Fibroblast of skin of left biceps (primary cell): ENCODE results near the gene UNC119.
"Not testable (repeated sequence)": the region's sequence is repeated elsewhere in the genome, so short reads cannot be mapped to it uniquely, and the experiment has no call there.

Experiments
- DNase-seq, 2 experiments: peaks; one replicate each; pipeline ENCODE4 v3.0.0-alpha.2; 2013; ENCODE audit warnings: low read depth in 2 of 2

Gene UNC119

GRCh38 chr17:28552176-28552999 lies at the start of gene UNC119:
TSS of gene UNC119 (minus strand) at chr17:28552624. CDS start at chr17:28552557, 67 bp downstream.
- DNase-seq: peak in 1 of 2 experiments; percentile 12

DNA sequence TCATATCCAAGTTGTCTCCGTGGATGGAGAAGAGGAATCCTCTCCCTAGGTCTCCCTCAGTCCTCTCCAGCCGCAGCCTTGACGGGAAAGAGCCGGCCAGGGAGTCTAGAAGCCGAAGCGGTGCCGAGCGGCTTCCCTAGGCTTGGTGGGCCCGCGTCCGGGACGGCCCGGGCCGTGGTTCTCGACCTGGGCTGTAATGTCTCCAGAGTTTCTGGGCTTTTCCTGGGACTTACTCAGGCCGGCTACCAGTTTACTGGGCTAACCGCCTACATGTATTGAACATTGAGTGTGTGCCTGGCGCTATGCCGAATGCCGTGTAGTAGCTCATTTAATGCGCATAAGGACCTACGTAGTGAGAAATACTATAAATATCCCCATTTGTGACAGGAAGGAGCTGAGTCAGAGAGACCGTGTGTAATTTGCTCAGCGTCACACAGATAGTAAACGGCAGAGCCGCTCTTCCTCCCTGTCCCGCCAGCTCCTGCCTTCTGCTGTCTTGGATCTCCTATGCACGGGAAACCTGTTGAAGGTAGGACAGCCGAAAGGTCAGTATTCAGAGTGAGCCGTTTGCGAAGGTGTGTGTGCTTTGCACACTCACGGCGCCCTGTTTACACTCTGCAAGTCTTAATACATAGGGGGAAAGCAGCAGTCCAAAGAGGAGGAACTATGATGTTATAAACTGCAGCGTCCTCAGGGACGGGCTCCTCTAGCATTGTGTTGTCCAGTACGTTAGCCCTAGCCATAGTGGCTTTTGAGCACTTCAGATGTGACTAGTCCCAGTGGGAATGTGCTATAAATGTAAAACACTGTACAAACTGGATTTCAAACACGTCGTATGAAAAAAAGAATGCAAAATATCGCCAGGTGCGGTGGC lies 47.1 kb upstream of the UNC119 start:
- DNase-seq: peak; percentile 57 to 62

DNA sequence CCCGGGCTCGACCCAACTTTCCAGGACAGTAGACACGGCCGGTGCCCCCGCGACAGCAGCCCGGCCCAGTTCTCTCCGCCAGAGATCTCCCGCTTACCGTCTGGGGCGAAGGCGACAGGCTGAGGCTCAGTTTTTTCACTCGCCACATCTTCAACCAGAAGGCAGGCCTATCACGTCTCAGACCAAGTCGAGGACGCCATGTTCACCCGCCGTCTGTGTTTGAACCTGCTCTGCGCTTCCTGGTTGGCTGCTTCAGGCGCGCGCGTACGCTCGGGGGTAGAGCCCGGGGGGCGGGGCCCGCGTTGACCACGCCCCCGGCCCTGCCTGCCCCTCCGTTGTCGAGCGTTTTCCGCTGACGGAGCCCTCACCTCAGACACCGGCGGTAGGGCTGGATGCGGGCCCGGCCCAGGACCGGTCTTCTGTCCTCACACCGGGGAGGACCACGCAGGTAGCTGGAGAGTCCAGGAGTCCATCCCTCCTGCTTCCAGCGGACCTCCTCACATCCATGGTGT lies 46.4 kb upstream of the UNC119 start, which contains the start of gene SPAG5:
TSS of gene SPAG5 (minus strand) at position 227 of the 512 bp plus-strand sequence. CDS start at position 148, 79 bp downstream.
- peak; percentile 65 to 67 for DNase-seq

DNA sequence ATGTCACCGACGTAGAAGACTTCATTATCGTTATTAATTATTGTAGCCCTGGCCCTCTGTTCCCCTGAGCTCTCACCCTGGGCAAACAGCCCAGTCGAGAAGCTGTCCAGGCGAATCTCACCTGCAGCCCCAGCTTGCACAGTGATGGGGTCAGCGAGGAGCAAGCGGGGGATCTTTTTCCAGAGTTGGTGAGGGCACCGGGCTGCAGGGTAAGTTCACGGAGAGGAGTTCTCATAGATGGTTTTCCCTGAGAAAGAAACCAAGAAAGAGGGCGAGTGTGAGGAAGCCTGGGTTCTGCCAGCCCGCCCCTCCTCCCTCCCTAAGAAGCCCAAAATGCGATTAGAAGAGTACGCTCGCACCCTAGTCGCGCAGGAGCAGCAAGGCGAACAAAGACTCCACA lies 46.0 kb upstream of the UNC119 start:
- no peak for DNase-seq

DNA sequence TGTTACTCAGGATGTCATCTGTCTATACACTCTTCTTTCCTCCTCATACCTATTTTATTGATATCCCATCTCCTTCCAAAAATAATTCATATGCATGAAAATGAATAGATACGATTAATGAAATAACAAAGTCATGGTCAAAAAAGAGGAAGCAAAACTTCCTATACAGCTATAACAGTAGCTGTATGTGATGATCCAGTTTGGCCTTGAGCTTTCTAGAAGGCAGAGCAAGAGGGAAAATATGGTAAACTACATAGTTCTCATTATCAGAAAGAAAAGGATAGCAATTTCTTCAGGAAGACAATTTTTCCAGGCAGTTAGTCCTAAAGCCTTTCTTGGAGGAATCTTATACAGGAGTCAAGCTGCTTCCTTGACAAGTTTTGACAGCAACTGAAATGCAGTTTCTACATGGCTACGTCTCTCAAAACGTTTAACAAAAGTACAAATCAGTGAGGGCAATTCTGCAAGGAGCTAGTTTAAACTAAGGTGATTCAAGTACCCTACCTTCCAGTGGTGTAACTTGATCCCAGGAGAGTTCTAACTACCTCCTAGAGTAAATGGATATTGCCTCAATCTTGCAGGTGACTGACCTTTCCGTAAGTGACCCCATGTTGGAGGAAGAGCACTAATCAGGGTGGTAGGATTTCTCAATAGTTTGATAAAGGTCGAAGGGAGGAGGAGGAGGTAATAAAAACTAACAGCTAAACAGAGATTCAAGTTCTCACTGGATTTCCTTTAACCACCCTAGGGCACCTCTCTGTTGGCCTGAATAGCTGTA lies 45.4 kb upstream of the UNC119 start:
- no peak for DNase-seq

DNA sequence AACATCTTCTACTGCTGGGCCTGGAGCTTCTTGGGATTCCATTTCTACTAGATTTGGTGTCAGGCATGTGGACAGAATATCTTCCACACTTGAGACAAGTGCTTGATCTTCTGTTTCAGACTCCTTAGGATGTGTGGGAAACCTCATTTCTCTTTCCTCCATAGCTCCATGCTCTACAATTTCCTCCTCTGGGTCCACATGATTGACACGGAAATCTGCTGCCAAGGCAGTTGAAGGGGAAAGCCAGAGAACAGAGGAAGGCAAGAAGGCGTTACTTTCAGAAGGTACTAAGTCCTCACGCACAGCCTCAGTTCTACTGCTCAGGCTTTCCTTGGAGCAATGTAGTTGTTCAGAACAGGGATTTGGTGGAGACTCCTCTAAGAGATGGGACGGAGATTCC lies 39.8 kb upstream of the UNC119 start:
- no peak for DNase-seq

- no peak for DNase-seq
Observed at GRCh38 chr17:28585851-28586250, 33.4 kb upstream of the UNC119 start.

DNA sequence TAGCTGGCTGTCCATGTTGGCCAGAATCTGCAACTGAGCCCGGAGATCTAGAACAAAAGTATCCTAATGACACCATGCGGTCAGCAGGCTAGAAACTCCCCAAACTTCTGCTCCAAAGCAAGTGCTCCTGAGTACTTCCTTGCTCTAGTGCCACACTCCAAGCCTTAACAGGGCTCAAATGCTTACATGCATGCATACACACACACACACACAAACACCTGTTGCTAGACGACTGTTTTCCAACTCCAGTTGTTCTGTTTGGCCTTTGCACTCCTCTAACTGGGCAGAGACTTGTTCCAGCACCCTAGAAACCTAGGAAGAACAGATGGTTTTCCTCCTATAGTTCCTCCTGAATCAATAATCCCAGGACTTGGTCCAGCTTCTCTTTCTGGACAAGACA lies 32.0 kb upstream of the UNC119 start:
- DNase-seq: no peak

- DNase-seq: no peak
Observed at GRCh38 chr17:28582513-28582912, 30.1 kb upstream of the UNC119 start.

DNA sequence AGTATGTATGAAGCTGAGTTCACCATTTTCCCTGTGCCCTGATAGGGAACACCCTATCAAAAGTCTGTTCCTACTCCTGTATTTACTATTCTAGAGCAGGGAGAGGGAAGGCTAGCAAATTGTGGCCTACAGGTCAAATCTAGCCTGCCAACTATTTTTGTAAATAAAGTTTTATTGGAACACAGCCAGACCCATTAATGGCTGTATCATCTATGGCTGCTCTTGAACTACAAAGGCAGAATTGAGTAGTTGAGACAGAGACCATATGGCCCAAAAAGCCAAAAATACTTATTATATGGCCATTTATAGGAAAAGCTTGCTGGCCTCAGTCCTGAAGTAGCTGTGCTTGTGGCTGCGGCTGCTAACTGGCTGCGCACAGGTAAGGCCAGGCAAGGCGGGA lies 28.5 kb upstream of the UNC119 start:
- DNase-seq: no peak

DNA sequence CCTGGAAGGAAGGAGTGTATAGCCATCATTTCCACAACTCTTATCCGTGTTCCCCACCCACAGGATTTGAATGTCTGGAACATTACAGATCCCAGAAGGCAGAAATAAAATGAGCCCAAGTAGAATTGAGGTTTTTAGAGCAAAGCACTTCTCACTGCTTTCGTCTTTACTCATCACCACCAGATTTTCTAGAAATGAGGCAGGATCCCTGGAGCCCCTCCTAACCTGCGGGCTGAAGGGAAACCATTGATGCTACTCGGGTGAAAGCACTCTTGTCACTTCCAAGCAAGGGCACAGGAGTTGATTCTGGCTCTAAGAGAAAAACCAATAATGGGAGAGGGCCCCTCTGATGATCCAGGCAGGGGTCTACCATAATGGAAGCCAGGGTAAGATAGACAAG lies 27.1 kb upstream of the UNC119 start:
- no peak for DNase-seq

- DNase-seq: no peak
Observed at GRCh38 chr17:28578246-28579195, 26.1 kb upstream of the UNC119 start.

DNA sequence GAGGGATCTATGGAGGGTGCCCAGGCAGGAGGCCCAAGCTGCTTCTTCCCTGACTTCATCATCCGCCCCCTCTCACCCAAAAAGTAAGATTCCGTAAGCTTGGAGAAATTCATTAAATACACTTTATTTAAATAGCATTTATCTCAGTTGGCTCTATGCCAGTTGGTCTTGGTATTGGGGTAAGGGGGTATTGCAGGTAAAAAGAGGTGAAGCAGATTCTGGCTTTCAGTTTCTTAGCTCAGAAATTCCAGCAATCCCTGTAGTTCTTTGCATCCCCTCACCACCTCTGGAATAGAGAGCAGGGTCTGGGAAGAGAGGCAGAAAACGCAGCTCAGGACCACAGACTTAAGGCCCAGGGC lies 25.0 kb upstream of the UNC119 start:
- no peak for DNase-seq

- DNase-seq: peak; percentile 72 to 76
Observed at GRCh38 chr17:28576758-28577465, 24.5 kb upstream of the UNC119 start, which contains the start of gene ALDOC. TSS of gene ALDOC (minus strand) at chr17:28576895. CDS start at chr17:28575532, 1,363 bp downstream.

DNA sequence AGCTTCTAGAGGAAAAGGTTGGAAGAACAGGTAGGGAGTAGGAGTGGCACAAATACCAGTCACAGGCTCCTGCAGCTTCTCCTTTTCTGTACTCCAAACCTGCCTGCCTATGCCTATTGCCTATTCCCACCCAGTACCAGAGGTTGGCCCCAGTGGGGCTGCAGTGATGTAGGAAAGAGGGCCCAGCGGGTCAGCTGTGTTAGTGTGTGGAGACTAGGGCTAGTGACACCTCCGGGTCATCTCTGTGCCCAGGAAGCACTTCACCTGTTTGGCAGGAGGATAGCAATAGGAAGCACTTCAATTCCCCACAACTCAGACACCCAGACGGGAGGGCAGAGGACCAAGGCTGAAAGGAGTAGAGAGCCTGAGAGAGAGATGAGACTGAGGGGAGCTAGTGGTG lies 23.6 kb upstream of the UNC119 start:
- not testable (repeated sequence) for DNase-seq

- no peak for DNase-seq
Observed at GRCh38 chr17:28575126-28575795, 22.8 kb upstream of the UNC119 start.

- no peak for DNase-seq
Observed at GRCh38 chr17:28574526-28574925, 22.1 kb upstream of the UNC119 start.

DNA sequence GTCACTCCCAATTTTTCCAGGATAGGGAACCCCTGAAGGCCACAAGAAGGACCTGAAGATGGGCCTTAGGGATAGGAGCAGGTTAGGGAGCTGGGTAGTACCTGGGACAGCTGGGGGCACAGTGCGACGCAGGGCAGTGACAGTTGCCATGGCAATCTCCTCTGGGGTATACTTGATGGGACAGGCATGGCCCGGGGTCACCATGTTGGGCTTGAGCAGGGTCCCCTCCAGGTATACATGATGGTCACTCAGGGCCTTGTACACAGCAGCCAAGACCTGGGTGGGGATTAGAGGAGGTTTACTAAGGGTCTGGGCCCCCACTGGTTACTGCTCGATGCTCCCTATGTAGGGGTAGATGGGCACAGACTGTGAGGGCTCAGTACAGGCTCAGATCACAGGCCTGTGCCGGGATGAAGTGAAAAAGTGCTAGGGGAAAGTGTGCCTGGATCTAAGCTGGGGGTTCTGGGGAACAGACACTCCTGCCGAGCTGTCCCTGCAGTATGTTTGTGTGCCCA lies 21.6 kb upstream of the UNC119 start:
- DNase-seq: no peak

DNA sequence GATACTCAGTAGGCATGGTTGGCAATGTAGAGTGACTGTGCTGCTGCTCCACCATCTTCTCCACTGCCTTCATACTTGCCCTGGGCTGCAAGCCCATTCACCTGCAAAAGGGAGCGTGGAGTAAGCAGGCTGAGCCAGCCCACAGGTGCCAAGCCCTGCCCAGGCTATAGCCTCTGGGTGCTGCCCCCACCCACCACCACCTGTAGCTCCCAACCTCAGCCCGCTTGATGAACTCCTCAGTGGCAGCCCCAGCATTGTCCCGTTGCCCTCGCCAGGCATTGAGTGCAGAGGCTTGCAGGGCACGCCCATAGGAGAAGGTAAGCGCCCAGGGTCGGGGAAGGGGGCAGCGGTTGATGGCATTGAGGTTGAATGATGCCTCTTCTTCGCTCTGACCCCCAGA lies 21.1 kb upstream of the UNC119 start:
- no peak for DNase-seq
